B cell (primary cell): ENCODE measurements around the gene TIGD6. TPM values are rescaled to one million over a fixed set of nuclear protein-coding genes. Genes with fewer than 3 reads are reported as not detected.

ENCODE experiments used
- ATAC-seq: fragments of 200-7000 bp; cut with Tn5 transposase; one replicate; pipeline ENCODE4 v1.10.0; 2021; ENCODE audit warnings: low read depth, mild to moderate bottlenecking, moderate number of reproducible peaks, moderate library complexity
- CTCF ChIA-PET: fragments of 350-600 bp; sonication (Branson Sonifier 250); formaldehyde crosslinking; loops from one replicate; lab custom pipeline; 2021; ENCODE audit warnings: antibody characterized with exemption, inconsistent platforms; lab: Charles Lee
- POLR2A ChIA-PET: fragments of 350-600 bp; sonication (Branson Sonifier 250); formaldehyde crosslinking; loops from one replicate; lab custom pipeline; 2021; ENCODE audit warnings: antibody characterized with exemption; lab: Charles Lee
- DNase-seq: peaks from one replicate; pipeline ENCODE4 v3.0.0; 2013
- H2AFZ ChIP-seq: 2 replicates; pipeline ENCODE4 v1.6.1; 2012; ENCODE audit warnings: mild to moderate bottlenecking, low read depth, low read length; ENCODE audit not compliant: insufficient read depth, poor library complexity, severe bottlenecking
- H3K27ac ChIP-seq, 2 donors: 1 replicate in 1 of 2; 2 replicates in 1 of 2; pipeline ENCODE4 v1.5.1; 2012 to 2013; ENCODE audit warnings: low read length in 2 of 2, mild to moderate bottlenecking in 2 of 2, moderate library complexity in 1 of 2
- H3K27me3 ChIP-seq, 4 experiments: fragments of 200-600 bp in 1 of 4; sonication (generic) in 1 of 4; replicated peaks in 1 of 4; 1 replicate in 2 of 4; 2 replicates in 2 of 4; pipeline versions ENCODE4 v1.6.1 to v1.7.0; 2013 to 2016; ENCODE audit warnings: low read length in 3 of 4, mild to moderate bottlenecking in 2 of 4, mixed read lengths in 1 of 4, moderate library complexity in 1 of 4; ENCODE audit not compliant: insufficient read depth in 4 of 4, control insufficient read depth in 3 of 4; ENCODE audit errors: control extremely low read depth in 1 of 4
- H3K36me3 ChIP-seq, 2 experiments: replicated peaks in 1 of 2; 1 replicate in 1 of 2; 2 replicates in 1 of 2; pipeline versions ENCODE4 v1.6.1 to v1.7.1; 2013; ENCODE audit warnings: low read length in 1 of 2; ENCODE audit not compliant: insufficient read depth in 2 of 2, control insufficient read depth in 1 of 2; ENCODE audit errors: control extremely low read depth in 1 of 2, extremely low read depth in 1 of 2
- H3K4me1 ChIP-seq, 2 donors: fragments of 200-600 bp in 1 of 2; sonication (generic) in 1 of 2; 1 replicate in 1 of 2; 2 replicates in 1 of 2; pipeline versions ENCODE4 v1.5.1 to v1.6.1; 2013 to 2017; ENCODE audit warnings: low read length in 2 of 2; ENCODE audit not compliant: control insufficient read depth in 2 of 2, insufficient read depth in 2 of 2
- H3K4me2 ChIP-seq: replicated peaks from 2 replicates; pipeline ENCODE3; 2012; ENCODE audit warnings: mild to moderate bottlenecking, low read depth, low read length; ENCODE audit not compliant: poor library complexity, severe bottlenecking
- H3K4me3 ChIP-seq, 5 experiments: fragments of 200-600 bp in 1 of 5; sonication (generic) in 1 of 5; 1 replicate in 3 of 5; 2 replicates in 2 of 5; pipeline versions ENCODE4 v1.5.1 to v1.7.0; 2011 to 2016; ENCODE audit warnings: low read length in 4 of 5, mild to moderate bottlenecking in 4 of 5, low read depth in 2 of 5, control low read depth in 1 of 5, moderate library complexity in 1 of 5; ENCODE audit not compliant: insufficient read depth in 1 of 5; ENCODE audit errors: control extremely low read depth in 1 of 5, extremely low read depth in 1 of 5
- H3K79me2 ChIP-seq: fragments of 200-600 bp; sonication (generic); one replicate; pipeline ENCODE4 v1.6.0; 2016; ENCODE audit warnings: low read length; ENCODE audit not compliant: control insufficient read depth, insufficient read depth
- H3K9ac ChIP-seq: fragments of 200-600 bp; sonication (generic); 2 replicates; pipeline ENCODE4 v1.6.1; 2017; ENCODE audit warnings: mild to moderate bottlenecking, low read length, moderate library complexity
- H3K9me3 ChIP-seq, 3 donors: one replicate each; pipeline versions ENCODE4 v1.6.1 to v1.7.1; 2013; ENCODE audit warnings: low read length in 2 of 3; ENCODE audit not compliant: control insufficient read depth in 2 of 3, insufficient read depth in 1 of 3; ENCODE audit errors: control extremely low read depth in 1 of 3
- H4K20me1 ChIP-seq: 2 replicates; pipeline ENCODE4 v1.6.0; 2012; ENCODE audit warnings: mild to moderate bottlenecking, low read length; ENCODE audit not compliant: insufficient read depth, control insufficient read depth, poor library complexity, severe bottlenecking
- H3K27ac Mint-ChIP-seq: one replicate; pipeline ENCODE4 v1.8.0; 2021; ENCODE audit warnings: mixed read lengths
- H3K27me3 Mint-ChIP-seq: one replicate; pipeline ENCODE4 v1.8.0; 2021; ENCODE audit warnings: mixed read lengths
- H3K4me1 Mint-ChIP-seq: one replicate; pipeline ENCODE4 v1.8.0; 2021; ENCODE audit warnings: mixed read lengths
- H3K4me3 Mint-ChIP-seq: one replicate; pipeline ENCODE4 v1.8.0; 2021; ENCODE audit warnings: mixed read lengths
- H3K9me3 Mint-ChIP-seq: one replicate; pipeline ENCODE4 v1.8.0; 2022; ENCODE audit warnings: mixed read lengths; ENCODE audit not compliant: insufficient read depth
- EZH2 ChIP-seq: IDR thresholded peaks from 2 replicates; pipeline ENCODE4 v1.6.1; 2012; ENCODE audit warnings: borderline replicate concordance, low read depth, mild to moderate bottlenecking, moderate library complexity, low read length; ENCODE audit not compliant: insufficient read depth, poor library complexity, severe bottlenecking
- WGBS: methylation state at CpG from one replicate; pipeline ENCODE4 v1.1.5; 2013; ENCODE audit warnings: missing lambda C conversion rate; ENCODE audit not compliant: insufficient coverage; 5-methylcytosine and 5-hydroxymethylcytosine counted together
- intact Hi-C: fragments of 100-400 bp; cut with micrococcal nuclease; formaldehyde crosslinking; loops from one replicate; pipeline ENCODE4 v1.10.0; 2022
- polyA plus RNA-seq: library from polyadenylated mRNA; depleted of rRNA; stranded (reverse); fragments of >200 nt; gene quantifications from 2 replicates; pipeline ENCODE4 v1.2.3, GENCODE V29; 2012
- total RNA-seq, 2 donors: library from RNA; stranded (reverse); fragments of 120-200 nt in 1 of 2; gene quantifications; 1 replicate in 1 of 2; 2 replicates in 1 of 2; pipeline versions ENCODE4 v1.2.3 to v1.2.4, GENCODE V29; 2013 to 2022
- TF ChIP-seq, protein P1 (sequence below): fragments of 200-600 bp; IDR thresholded peaks from one replicate; pipeline ENCODE4 v1.8.0; 2022; ENCODE audit warnings: antibody characterized with exemption, mild to moderate bottlenecking

TIGD6 gene
- total and polyA plus RNA-seq, 2 donors (not counting 1 experiment from before 2014, with no cell fraction given): 2.1 to 5.4 TPM

DNA sequence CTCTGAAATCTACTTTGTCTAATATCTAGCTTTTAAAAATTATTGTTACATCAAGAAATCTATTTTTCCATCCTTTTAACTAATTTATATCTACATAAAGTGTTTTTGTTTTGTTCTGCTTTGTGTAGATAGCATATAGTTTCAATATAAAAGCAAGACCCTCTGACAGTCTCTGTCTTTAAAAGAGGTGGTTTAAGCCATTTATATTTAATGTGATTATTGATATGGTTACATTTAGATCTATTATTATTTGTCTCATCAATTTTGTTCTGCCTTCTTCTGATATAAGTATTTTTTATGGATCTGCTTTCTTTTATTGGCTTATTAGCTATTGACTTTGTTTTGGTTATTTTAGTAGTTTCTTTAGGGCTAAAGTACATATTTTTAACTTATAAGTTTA is 16.1 kb upstream of the TIGD6 start:
- Mint-ChIP-seq H3K9me3 (peaks cover 5% of the 10 kb centered on the region), H3K4me3 (no peak overlapping the region), H3K27me3 (no peaks in the 10 kb centered on the region), H3K27ac (no peak overlapping the region), H3K4me1 (no peaks in the 10 kb centered on the region)
- Histone ChIP-seq H3K4me2 (no peak overlapping the region), H3K27me3 (no peaks in the 10 kb centered on the region), H4K20me1 (peaks cover 8% of the 10 kb centered on the region), H3K9ac (no peak overlapping the region), H3K4me3 (no peak overlapping the region), H3K36me3 (peaks cover 23 to 90% of the 10 kb centered on the region in 2 experiments), H2AFZ (no peak overlapping the region), H3K27ac (no peak overlapping the region), H3K4me1 (no peaks in the 10 kb centered on the region), H3K79me2 (no peaks in the 10 kb centered on the region), H3K9me3 (peaks cover 1 to 9% (median 3%) of the 10 kb centered on the region in 3 donors)
- DNase-seq (no peak), ATAC-seq (no peak)
- POLR2A ChIA-PET: no interaction called here
- intact Hi-C loops: no loop called here
- TF ChIP-seq, protein P1, sequence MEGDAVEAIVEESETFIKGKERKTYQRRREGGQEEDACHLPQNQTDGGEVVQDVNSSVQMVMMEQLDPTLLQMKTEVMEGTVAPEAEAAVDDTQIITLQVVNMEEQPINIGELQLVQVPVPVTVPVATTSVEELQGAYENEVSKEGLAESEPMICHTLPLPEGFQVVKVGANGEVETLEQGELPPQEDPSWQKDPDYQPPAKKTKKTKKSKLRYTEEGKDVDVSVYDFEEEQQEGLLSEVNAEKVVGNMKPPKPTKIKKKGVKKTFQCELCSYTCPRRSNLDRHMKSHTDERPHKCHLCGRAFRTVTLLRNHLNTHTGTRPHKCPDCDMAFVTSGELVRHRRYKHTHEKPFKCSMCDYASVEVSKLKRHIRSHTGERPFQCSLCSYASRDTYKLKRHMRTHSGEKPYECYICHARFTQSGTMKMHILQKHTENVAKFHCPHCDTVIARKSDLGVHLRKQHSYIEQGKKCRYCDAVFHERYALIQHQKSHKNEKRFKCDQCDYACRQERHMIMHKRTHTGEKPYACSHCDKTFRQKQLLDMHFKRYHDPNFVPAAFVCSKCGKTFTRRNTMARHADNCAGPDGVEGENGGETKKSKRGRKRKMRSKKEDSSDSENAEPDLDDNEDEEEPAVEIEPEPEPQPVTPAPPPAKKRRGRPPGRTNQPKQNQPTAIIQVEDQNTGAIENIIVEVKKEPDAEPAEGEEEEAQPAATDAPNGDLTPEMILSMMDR: no peak
- no peak for TF ChIP-seq EZH2
- CTCF ChIA-PET: interaction anchor here (0.6 to 0.7 kb wide), 2 partner anchors 26 to 42 kb away, joined by 3 read pairs; no protein-coding TSS in a partner anchor

DNA sequence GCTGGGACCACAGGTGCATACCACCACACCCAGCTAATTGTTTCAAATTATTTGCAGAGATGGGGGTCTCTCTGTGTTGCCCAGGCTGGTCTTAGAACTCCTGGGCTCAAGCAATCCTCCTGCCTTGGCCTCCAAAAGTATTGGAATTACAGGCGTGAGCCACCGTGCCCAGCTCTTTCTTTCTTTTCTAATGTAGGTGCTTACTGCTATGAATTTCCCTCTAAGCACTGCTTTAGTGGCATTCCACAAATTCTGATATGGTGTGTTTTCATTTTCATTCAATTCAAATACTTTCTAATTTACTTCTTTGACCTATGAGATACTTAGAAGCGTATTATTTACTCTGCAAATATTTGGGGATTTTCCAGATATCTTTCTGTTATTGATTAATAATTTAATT is 15.0 kb upstream of the TIGD6 start:
- ATAC-seq: no peak
- intact Hi-C loops: no loop called here
- Histone ChIP-seq H3K27me3 (no peaks in the 10 kb centered on the region), H3K79me2 (no peaks in the 10 kb centered on the region), H3K4me2 (no peak overlapping the region), H2AFZ (no peak overlapping the region), H3K4me1 (no peaks in the 10 kb centered on the region), H3K36me3 (peaks cover 29 to 91% of the 10 kb centered on the region in 2 experiments), H3K4me3 (no peak overlapping the region), H4K20me1 (peaks cover 12% of the 10 kb centered on the region), H3K9me3 (peaks cover 1 to 9% (median 3%) of the 10 kb centered on the region in 3 donors), H3K9ac (no peak overlapping the region), H3K27ac (no peak overlapping the region)
- H3K4me3 Mint-ChIP-seq: no peak overlapping the region
- no peaks in the 10 kb centered on the region for H3K27me3 Mint-ChIP-seq
- no CpG with 5 or more reads among the region's 3 CpGs for whole genome bisulfite sequencing
- no peak overlapping the region for H3K27ac Mint-ChIP-seq
- H3K9me3 Mint-ChIP-seq: peaks cover 5% of the 10 kb centered on the region
- TF ChIP-seq EZH2: no peak
- POLR2A ChIA-PET: no interaction called here
- CTCF ChIA-PET: no interaction called here
- DNase-seq: no peak
- no peaks in the 10 kb centered on the region for H3K4me1 Mint-ChIP-seq
